HG03045 (cell line): ENCODE measurements around the gene BLM.
"Not testable (repeated sequence)": the region's sequence is repeated elsewhere in the genome, so short reads cannot be mapped to it uniquely, and the experiment has no call there.

Experiments
- ATAC-seq: cut with Tn5 transposase; IDR thresholded peaks from one replicate; pipeline ENCODE4 v1.9.1; 2021; ENCODE audit warnings: mild to moderate bottlenecking, moderate library complexity; ENCODE audit not compliant: unreplicated experiment

Gene BLM

GRCh38 chr15:90716976-90717821 lies at the start of gene BLM:
BLM (plus strand) TSS chr15:90717346; CDS start chr15:90747393, 30,047 bp downstream.
- peak; percentile 99 for ATAC-seq

DNA sequence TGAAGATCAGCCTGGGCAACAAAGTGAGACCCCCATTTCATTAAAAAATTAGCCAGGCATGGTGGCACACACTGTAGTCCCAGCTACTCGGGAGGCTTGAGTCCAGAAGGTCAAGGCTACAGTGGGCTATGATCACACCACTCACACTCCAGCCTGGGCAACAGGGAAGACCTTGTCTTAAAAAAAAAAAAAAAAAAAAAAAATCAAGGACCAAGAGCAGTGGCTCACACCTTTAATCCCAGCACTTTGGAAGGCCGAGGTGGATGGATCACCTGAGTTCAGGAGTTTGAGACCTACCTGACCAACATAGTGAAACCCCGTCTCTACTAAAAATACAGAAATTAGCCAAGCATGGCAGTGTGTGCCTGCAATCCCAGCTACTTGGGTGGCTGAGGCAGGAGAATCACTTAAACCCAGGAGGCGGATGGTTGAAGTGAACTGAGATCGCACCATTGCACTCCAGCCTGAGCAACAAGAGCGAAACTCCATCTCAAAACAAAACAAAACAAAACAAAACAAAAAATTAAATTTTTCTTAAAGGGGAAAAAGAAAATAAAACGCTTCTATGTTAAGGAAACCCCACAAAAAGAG lies 49.3 kb upstream of the BLM start:
- not testable (repeated sequence) for ATAC-seq

GRCh38 chr15:90670631-90671030 lies 46.5 kb upstream of the BLM start:
- not testable (repeated sequence) for ATAC-seq

DNA sequence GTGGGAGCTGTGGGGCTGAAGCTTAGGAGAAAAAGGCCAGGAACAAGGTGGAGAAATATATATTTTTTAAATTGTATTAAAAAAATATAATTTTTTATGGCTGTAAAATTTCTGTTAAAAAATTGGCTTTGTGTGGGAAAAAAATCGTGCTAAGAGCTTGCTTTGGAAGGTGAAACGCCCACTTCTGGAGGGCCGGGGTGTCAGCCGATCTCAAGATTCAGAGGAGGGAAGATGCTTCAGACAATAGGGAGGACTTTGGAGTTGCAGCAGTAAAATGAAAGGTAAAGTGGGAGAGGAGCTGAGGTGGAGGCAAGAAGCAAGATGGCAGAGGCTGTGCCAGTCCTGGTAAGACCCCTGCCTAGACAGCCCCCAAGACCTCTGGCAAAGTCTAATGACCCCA lies 45.9 kb upstream of the BLM start:
- no peak for ATAC-seq

DNA sequence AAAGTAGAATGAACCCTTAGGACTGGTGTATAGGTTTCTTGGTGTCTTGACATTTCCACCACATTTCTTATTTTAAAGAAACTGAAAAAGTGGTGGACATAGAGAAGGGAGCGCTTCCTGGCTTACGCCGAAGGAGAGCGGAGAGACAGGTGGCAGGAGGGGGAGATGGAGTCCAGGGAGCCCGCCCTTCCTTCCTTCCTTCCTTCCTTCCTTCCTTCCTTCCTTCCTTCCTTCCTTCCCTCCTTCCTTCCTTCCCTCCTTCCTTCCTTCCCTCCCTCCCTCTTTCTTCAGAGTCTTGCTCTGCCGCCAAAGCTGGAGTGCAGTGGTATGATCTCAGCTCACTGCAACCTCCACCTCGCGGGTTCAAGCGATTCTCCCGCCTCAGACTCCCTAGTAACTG lies 43.8 kb upstream of the BLM start:
- not testable (repeated sequence) for ATAC-seq

- ATAC-seq = no peak
Observed at GRCh38 chr15:90674476-90674875, 42.7 kb upstream of the BLM start.

- ATAC-seq = no peak
Observed at GRCh38 chr15:90675464-90675863, 41.7 kb upstream of the BLM start.

DNA sequence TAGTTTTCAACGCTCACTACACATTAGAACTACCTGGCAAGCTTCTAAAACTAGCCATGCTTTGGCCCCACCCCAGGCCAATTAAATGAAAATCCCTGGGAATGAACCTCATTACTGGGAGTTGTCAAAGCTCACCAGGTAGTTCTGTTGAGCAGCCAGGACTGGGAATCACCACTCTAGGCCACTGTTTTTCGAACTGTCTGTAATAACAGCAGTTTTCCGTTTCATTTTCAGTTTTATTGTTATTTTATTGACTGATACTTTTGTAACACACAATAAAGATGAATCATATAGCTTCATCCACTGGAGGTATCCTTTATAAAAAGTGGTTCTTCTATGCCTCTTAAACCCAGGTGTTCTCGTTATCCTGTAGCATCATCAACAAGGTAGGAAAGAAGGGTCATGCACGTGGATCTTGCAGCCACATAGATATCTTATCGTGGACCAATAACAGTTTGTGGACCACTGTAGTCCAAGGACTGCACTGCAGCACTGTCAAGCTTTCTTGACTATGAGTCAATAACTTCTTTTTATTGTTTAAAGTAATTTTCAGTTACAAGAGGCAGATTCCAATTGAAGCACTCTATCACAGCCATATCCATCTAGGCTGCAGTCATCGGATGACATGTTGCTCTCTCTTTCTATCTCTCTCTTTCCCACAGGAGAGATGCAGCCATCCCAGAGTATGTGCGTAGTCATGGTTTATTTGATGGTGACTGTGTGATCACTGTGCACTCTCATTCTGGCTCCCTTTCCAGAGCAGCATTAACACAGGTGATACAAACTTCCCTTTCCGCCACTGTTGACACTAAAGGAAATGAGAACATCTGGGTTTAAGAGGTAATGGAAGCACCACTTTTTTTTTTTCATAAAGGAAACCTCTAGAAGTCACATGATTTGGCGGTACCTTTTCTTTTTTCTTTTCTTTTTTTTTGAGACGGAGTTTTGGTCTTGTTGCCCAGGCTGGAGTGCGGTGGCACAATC lies 39.0 kb upstream of the BLM start:
- no peak for ATAC-seq

DNA sequence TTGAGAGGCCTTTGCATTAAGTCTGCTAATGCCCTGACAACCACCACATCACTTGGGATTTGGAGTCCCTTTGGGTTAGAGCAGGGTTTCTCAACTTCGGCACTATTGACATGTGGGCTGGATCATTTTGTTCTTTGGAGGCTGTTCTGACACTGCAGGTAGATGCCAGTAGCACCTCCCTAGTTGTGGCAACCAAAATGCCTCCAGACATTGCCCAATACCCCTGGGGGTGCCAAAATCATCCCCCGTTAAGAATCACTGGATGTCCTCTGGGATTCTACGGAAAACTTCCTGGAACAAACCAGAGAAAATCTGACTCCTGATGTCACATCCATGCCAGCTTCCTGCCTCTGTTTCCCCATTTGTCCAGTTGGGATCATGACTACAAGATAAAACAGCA lies 37.2 kb upstream of the BLM start:
- no peak for ATAC-seq

DNA sequence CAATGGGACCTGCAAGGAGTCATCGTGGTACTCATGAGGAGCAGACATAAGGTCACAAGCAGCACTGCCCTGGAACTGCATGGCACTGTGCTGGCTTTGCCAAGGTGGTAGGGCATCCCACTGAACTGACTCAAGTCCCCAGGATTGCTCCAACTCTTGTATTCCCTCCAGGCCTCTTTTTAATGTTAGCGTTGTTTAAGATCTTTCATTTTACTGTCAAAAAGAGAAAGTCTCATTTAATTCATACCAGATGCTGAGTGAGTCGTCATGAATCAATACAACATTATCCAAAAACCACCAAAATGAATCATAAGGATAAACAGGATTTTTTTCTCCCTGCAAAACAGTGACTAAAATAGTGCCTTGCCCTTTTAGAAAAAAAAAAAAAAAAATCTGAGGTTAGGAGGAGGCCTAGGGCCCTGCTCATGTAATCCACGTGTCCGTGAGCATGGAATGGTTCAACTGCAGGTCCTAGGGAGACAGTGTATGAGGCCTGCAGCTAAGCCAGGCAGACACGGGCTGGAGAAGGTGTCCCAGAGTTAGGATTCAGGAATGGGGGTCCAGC lies 36.7 kb upstream of the BLM start:
- ATAC-seq = no peak

DNA sequence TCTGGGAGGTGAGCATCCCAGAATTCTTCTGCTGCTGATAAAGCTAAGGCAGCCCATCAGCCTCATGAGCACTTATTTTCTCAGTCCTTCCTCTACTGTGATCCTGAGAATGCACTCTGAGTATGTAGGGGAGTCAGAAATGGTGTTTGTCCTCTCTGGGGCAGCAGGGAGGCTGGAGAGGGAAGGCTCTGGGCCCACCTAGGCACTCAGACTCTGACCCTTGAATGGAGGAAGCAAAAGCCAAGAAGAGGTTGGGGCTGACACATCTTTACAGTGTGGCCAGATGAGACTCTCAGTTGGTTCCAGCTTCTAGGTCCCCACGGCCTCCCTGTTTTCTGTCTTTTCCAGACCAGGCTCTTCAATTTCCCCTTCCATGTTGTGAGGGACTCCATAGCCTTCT lies 36.1 kb upstream of the BLM start:
- ATAC-seq = no peak

DNA sequence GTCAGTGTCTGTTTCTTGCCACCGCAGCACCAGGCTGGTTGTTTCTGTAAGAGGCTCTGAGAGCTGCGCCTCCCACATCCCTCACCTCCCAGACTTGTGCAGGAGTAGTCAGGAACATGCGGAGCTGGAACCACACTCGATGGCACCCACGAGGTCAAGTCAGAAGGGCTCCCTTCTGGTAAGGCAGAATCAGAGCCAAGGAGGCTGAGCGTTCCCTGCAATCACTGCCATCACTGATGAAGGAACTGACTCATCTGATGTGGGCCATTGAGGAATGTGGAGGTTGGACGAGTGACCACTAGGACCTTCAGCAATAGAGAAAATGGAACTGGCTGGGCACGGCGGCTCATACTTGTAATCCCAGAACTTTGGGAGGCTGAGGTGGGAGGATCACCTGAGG lies 35.7 kb upstream of the BLM start:
- no peak for ATAC-seq

GRCh38 chr15:90683371-90683770 lies 33.8 kb upstream of the BLM start:
- no peak for ATAC-seq

DNA sequence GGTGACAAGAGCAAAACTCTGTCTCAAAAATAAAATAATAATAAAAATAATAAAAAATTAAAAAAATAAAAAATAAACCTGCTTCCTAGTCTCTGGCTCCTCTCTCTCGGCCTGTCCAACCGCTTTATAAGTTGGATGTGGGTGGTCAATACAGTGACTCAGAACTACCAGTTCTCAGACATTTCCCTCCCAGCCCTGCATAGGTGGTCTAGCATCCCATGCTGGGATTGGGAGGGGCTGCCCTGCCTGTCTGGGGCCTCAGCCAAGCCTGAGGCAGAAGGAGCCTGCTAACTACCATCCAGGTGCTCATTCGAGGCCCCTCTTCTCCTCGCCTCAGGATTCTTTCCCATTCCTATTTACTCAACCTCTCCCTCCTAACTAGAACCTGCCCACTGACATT lies 33.3 kb upstream of the BLM start:
- no peak for ATAC-seq

GRCh38 chr15:90684281-90684680 lies 32.9 kb upstream of the BLM start:
- no peak for ATAC-seq

- ATAC-seq = no peak
Observed at GRCh38 chr15:90685591-90686434, 31.3 kb upstream of the BLM start.

- ATAC-seq = peak; percentile 77
Observed at GRCh38 chr15:90686435-90687218, 30.5 kb upstream of the BLM start.

- not testable (repeated sequence) for ATAC-seq
Observed at GRCh38 chr15:90689326-90689961, 27.7 kb upstream of the BLM start.

- no peak for ATAC-seq
Observed at GRCh38 chr15:90690585-90690984, 26.6 kb upstream of the BLM start.
